Central memory CD8-positive, alpha-beta T cell (primary cell): ENCODE measurements around the gene NFKBIZ.
A peak's percentile ranks its signal among the peaks of the same experiment; 100 is the strongest.
"Not testable (repeated sequence)": the region's sequence is repeated elsewhere in the genome, so short reads cannot be mapped to it uniquely, and the experiment has no call there.

Source experiments
- ATAC-seq: fragments of 150-1000 bp; cut with Tn5 transposase; replicated peaks from 2 replicates; pipeline ENCODE4 v1.10.0; 2022; ENCODE audit warnings: mild to moderate bottlenecking, moderate FRiP score, moderate number of reproducible peaks; ENCODE audit not compliant: poor library complexity, severe bottlenecking; ENCODE audit errors: extremely low read depth
- DNase-seq, 2 donors: peaks; one replicate each; pipeline ENCODE4 v3.0.0; 2021; ENCODE audit warnings: low spot score in 2 of 2
- H3K27ac Mint-ChIP-seq: one replicate; pipeline ENCODE4 v1.8.0; 2022; ENCODE audit warnings: low read depth, mild to moderate bottlenecking, moderate library complexity, mixed read lengths
- H3K27me3 Mint-ChIP-seq: one replicate; pipeline ENCODE4 v1.8.0; 2022; ENCODE audit warnings: mixed read lengths
- H3K36me3 Mint-ChIP-seq: one replicate; pipeline ENCODE4 v1.8.0; 2022; ENCODE audit warnings: mild to moderate bottlenecking, moderate library complexity, mixed read lengths; ENCODE audit not compliant: insufficient read depth
- H3K4me1 Mint-ChIP-seq: one replicate; pipeline ENCODE4 v1.8.0; 2022; ENCODE audit warnings: mixed read lengths
- H3K4me3 Mint-ChIP-seq: one replicate; pipeline ENCODE4 v1.8.0; 2022; ENCODE audit warnings: mild to moderate bottlenecking, moderate library complexity, mixed read lengths
- H3K9me3 Mint-ChIP-seq: one replicate; pipeline ENCODE4 v1.8.0; 2022; ENCODE audit warnings: mixed read lengths

The NFKBIZ gene

GRCh38 chr3:101858464-101859030 lies 9.2 kb downstream of the NFKBIZ start:
- Mint-ChIP-seq H3K27ac (no peak overlapping the region), H3K9me3 (no peaks in the 10 kb centered on the region), H3K4me1 (peaks cover 28% of the 10 kb centered on the region), H3K27me3 (no peaks in the 10 kb centered on the region), H3K4me3 (no peak overlapping the region), H3K36me3 (peaks cover 90% of the 10 kb centered on the region)
- DNase-seq = no peak
- ATAC-seq = no peak

GRCh38 chr3:101859882-101860448 lies 10.7 kb downstream of the NFKBIZ start:
- no peak overlapping the region for H3K27ac Mint-ChIP-seq

GRCh38 chr3:101861212-101861788 lies 12.0 kb downstream of the NFKBIZ start:
- Mint-ChIP-seq H3K4me3 (no peak overlapping the region), H3K4me1 (peaks cover 9% of the 10 kb centered on the region), H3K27ac (peak overlapping the region; percentile 47)

More at GRCh38 chr3:101859882-101860448, 10.7 kb downstream of the NFKBIZ start:
- peaks cover 18% of the 10 kb centered on the region for H3K4me1 Mint-ChIP-seq
- DNase-seq (no peak), ATAC-seq (no peak)
- peaks cover 80% of the 10 kb centered on the region for H3K36me3 Mint-ChIP-seq
- H3K9me3 Mint-ChIP-seq = no peaks in the 10 kb centered on the region
- H3K4me3 Mint-ChIP-seq = no peak overlapping the region
- H3K27me3 Mint-ChIP-seq = no peaks in the 10 kb centered on the region

GRCh38 chr3:101861789-101862415 lies 12.6 kb downstream of the NFKBIZ start:
- no peaks in the 10 kb centered on the region for H3K27me3 Mint-ChIP-seq
- H3K4me3 Mint-ChIP-seq = no peak overlapping the region
- H3K4me1 Mint-ChIP-seq = peaks cover 9% of the 10 kb centered on the region
- DNase-seq (no peak), ATAC-seq (no peak)
- H3K27ac Mint-ChIP-seq = peak overlapping the region; percentile 47
- H3K9me3 Mint-ChIP-seq = no peaks in the 10 kb centered on the region
- H3K36me3 Mint-ChIP-seq = peaks cover 60% of the 10 kb centered on the region

More at GRCh38 chr3:101861212-101861788, 12.0 kb downstream of the NFKBIZ start:
- no peaks in the 10 kb centered on the region for H3K27me3 Mint-ChIP-seq
- peaks cover 66% of the 10 kb centered on the region for H3K36me3 Mint-ChIP-seq
- ATAC-seq (peak; percentile 11), DNase-seq (no peak)
- no peaks in the 10 kb centered on the region for H3K9me3 Mint-ChIP-seq

GRCh38 chr3:101862416-101863165 lies 13.3 kb downstream of the NFKBIZ start:
- peak overlapping the region; percentile 47 for H3K27ac Mint-ChIP-seq
- peak; percentile 35 for ATAC-seq

GRCh38 chr3:101864926-101865325 lies 15.6 kb downstream of the NFKBIZ start:
- not testable (repeated sequence) for DNase-seq, H3K4me3 Mint-ChIP-seq, H3K27ac Mint-ChIP-seq, H3K27me3 Mint-ChIP-seq, ATAC-seq, H3K4me1 Mint-ChIP-seq, H3K9me3 Mint-ChIP-seq
- peaks cover 32% of the 10 kb centered on the region for H3K36me3 Mint-ChIP-seq

More at GRCh38 chr3:101862416-101863165, 13.3 kb downstream of the NFKBIZ start:
- DNase-seq = no peak
- no peak overlapping the region for H3K4me3 Mint-ChIP-seq
- peaks cover 53% of the 10 kb centered on the region for H3K36me3 Mint-ChIP-seq
- H3K4me1 Mint-ChIP-seq = peaks cover 2% of the 10 kb centered on the region
- H3K27me3 Mint-ChIP-seq = no peaks in the 10 kb centered on the region
- no peaks in the 10 kb centered on the region for H3K9me3 Mint-ChIP-seq

- Mint-ChIP-seq H3K27me3 (no peaks in the 10 kb centered on the region), H3K9me3 (no peaks in the 10 kb centered on the region), H3K36me3 (peaks cover 24% of the 10 kb centered on the region), H3K27ac (no peak overlapping the region), H3K4me3 (no peak overlapping the region), H3K4me1 (no peaks in the 10 kb centered on the region)
- ATAC-seq (no peak), DNase-seq (no peak)
Observed at GRCh38 chr3:101865751-101866509, 16.6 kb downstream of the NFKBIZ start.

GRCh38 chr3:101867511-101867910 lies 18.2 kb downstream of the NFKBIZ start:
- Mint-ChIP-seq H3K36me3 (peaks cover 10% of the 10 kb centered on the region), H3K4me3 (no peak overlapping the region), H3K27ac (peak overlapping the region; percentile 0), H3K9me3 (no peaks in the 10 kb centered on the region), H3K4me1 (no peaks in the 10 kb centered on the region), H3K27me3 (no peaks in the 10 kb centered on the region)
- DNase-seq (no peak), ATAC-seq (no peak)

GRCh38 chr3:101867996-101868395 lies 18.7 kb downstream of the NFKBIZ start:
- Mint-ChIP-seq H3K36me3 (peaks cover 6% of the 10 kb centered on the region), H3K4me1 (no peaks in the 10 kb centered on the region), H3K27ac (peak overlapping the region; percentile 0), H3K9me3 (no peaks in the 10 kb centered on the region), H3K4me3 (no peak overlapping the region), H3K27me3 (no peaks in the 10 kb centered on the region)
- ATAC-seq (no peak), DNase-seq (no peak)

GRCh38 chr3:101868534-101869464 lies 19.5 kb downstream of the NFKBIZ start:
- Mint-ChIP-seq H3K4me3 (no peak overlapping the region), H3K27ac (no peak overlapping the region), H3K4me1 (no peaks in the 10 kb centered on the region), H3K36me3 (peaks cover under 1% of the 10 kb centered on the region), H3K9me3 (no peaks in the 10 kb centered on the region), H3K27me3 (no peaks in the 10 kb centered on the region)
- DNase-seq (no peak), ATAC-seq (peak; percentile 24)

GRCh38 chr3:101870138-101870537 lies 20.8 kb downstream of the NFKBIZ start:
- ATAC-seq (no peak), DNase-seq (no peak)
- no peaks in the 10 kb centered on the region for H3K36me3 Mint-ChIP-seq
- H3K4me3 Mint-ChIP-seq = no peak overlapping the region
- H3K27me3 Mint-ChIP-seq = no peaks in the 10 kb centered on the region
- H3K9me3 Mint-ChIP-seq = no peaks in the 10 kb centered on the region
- no peaks in the 10 kb centered on the region for H3K4me1 Mint-ChIP-seq
- H3K27ac Mint-ChIP-seq = no peak overlapping the region
